Pulmonary artery endothelial cell (primary cell): ENCODE measurements around the gene SPCS2. TPM values are rescaled to one million over a fixed set of nuclear protein-coding genes. Genes with fewer than 3 reads are reported as not detected.

Experiments
- DNase-seq: peaks from one replicate; pipeline ENCODE4 v3.0.0-alpha.2; 2011; ENCODE audit warnings: low read depth, low spot score
- total RNA-seq: library from RNA; depleted of rRNA; stranded (reverse); fragments of >200 nt; gene quantifications from 2 replicates; pipeline ENCODE4 v1.2.3, GENCODE V29; 2014

The SPCS2 gene
- 16.4 and 43.1 TPM in 2 replicates for total RNA-seq

DNA sequence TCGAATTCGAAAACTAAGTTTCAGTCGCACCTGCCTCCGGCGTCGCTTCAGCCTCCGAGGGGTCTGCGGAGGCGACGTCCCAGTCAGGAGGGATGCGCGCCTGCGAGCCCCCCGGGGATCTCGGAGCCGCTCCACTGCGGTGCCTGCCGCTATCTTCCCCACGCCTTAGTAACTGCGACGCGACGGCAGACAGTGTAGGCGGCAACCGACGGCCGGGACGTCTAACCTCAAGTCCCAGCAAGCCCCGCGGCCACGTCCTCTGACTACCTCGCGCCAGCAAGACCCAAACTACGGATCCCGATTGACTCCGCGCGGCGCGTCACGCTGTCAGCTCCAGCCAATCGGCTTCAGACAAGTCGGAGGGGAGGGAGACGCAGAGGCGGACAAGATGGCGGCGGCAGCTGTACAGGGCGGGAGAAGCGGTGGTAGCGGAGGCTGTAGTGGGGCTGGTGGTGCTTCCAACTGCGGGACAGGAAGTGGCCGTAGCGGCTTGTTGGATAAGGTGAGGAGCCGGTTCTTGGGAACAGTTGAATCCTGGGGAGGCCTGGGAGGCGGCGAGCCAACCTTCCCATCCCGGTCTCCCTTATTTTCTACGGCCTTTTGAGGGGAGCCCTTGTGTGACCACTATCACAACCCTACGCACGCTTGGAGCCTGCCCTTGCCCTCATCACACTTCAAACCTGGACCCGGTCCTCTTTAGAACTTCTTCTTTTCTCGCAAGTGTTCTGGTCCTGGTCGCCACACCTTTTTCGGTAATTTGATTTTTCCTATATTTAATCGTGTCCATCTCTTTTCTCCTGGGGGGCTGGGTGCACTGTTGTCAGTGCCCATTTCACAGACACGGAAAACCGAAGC is at the start of gene SPCS2, which contains the start of gene XRRA1:
TSS of gene SPCS2 (plus strand) at position 369 of the 855 bp plus-strand sequence. CDS start at position 389, 20 bp downstream.
TSS of gene XRRA1 (minus strand) at position 194 of the 855 bp plus-strand sequence. CDS start 8,213 bp downstream, outside the sequence.
- peak; percentile 95 for DNase-seq

GRCh38 chr11:74902342-74902741 is 46.7 kb upstream of the SPCS2 start:
- DNase-seq: no peak

- DNase-seq: no peak
Measured at GRCh38 chr11:74905326-74905725, 43.7 kb upstream of the SPCS2 start.

GRCh38 chr11:74909385-74909784 is 39.7 kb upstream of the SPCS2 start:
- DNase-seq: no peak

GRCh38 chr11:74909812-74910211 is 39.3 kb upstream of the SPCS2 start:
- DNase-seq: no peak

GRCh38 chr11:74923125-74923524 is 25.9 kb upstream of the SPCS2 start:
- DNase-seq: no peak

- DNase-seq: no peak
Measured at GRCh38 chr11:74925281-74925680, 23.8 kb upstream of the SPCS2 start.

GRCh38 chr11:74926304-74927030 is 22.6 kb upstream of the SPCS2 start:
- no peak for DNase-seq

- DNase-seq: no peak
Measured at GRCh38 chr11:74927496-74927895, 21.6 kb upstream of the SPCS2 start.

DNA sequence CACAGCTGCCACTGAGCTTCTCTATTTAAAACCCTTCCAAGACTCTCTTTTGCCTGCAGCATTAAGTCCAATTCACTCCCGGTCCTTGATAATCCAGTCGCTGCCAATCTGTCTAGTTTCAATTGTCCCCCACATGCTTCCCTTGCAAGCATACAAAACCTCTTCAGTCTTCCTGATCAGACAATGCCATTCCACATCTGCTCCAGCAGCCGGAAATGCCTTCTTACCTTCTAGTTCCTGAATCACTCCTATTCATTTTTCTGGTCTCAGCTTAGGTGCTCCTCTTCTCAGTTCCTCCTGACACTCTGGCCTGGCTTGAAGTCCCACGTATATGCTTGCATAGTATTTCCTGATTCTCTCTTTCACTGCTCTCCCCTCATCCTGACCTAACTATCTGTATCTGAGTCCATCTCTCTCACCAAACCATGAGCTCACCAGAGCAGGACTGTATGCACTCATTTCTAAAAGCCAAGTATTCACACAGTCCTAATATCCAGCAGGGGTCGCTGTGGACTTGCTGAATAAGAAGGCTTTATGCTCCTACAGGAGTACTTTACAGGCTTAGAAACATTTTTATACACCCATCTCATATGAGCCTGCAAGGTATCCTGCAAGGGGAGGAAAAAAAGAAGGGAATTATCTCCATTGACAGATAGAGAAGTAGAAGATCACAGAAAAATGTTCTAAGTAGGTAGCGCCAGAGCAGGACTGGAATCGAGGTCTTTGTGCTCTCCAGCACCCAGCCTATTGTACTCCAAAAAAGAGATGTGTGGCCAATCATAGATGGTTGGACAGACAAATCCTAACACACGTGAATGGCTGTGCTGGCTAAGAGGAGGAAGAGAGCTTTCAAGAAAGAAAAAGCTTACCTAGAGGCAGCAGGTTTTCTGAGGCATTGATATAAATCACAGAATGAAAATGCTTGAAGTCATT is 19.4 kb upstream of the SPCS2 start:
- DNase-seq: peak; percentile 91

DNA sequence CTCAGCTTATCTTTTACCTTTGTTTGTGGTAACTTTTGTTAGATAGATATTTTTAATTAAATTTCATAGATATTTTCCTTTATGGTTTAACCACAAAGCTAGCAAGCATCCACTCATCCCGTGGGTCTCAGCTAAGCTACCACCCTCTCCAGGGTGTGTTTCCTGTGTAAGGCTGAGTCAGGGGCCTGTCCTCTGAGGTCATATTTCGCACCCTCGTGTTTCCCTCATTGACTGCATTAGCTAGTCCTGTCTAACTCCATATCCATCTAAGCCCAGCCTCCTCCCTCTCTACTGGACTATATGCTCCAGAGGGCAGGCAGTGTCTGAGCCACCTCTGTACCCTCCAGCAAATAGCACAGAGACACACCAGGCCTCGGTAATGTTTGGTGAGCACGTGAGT is 16.9 kb upstream of the SPCS2 start:
- no peak for DNase-seq

- DNase-seq: no peak
Measured at GRCh38 chr11:74932797-74933196, 16.3 kb upstream of the SPCS2 start.

- DNase-seq: no peak
Measured at GRCh38 chr11:74933765-74934164, 15.3 kb upstream of the SPCS2 start.

GRCh38 chr11:74935285-74935684 is 13.8 kb upstream of the SPCS2 start:
- no peak for DNase-seq

GRCh38 chr11:74936087-74936486 is 13.0 kb upstream of the SPCS2 start:
- no peak for DNase-seq

DNA sequence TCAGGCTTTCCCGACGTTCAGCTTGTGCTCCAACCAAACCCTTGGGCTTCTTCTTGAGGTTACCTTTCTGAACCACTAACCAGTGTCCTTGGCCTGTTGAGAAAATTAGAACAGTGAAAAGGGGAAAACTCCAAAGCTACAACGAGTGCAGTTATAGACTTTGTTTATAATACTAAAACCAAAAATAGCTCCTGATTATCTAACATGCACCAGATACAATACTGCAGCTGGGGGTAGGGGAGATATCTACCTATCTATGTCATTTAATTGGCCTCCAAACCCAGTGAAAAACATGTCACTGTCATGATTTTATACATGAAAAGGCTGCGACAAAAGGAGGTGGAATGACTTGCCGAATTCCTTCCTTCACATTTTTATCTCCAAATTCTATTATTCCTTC is 12.1 kb upstream of the SPCS2 start:
- no peak for DNase-seq

DNA sequence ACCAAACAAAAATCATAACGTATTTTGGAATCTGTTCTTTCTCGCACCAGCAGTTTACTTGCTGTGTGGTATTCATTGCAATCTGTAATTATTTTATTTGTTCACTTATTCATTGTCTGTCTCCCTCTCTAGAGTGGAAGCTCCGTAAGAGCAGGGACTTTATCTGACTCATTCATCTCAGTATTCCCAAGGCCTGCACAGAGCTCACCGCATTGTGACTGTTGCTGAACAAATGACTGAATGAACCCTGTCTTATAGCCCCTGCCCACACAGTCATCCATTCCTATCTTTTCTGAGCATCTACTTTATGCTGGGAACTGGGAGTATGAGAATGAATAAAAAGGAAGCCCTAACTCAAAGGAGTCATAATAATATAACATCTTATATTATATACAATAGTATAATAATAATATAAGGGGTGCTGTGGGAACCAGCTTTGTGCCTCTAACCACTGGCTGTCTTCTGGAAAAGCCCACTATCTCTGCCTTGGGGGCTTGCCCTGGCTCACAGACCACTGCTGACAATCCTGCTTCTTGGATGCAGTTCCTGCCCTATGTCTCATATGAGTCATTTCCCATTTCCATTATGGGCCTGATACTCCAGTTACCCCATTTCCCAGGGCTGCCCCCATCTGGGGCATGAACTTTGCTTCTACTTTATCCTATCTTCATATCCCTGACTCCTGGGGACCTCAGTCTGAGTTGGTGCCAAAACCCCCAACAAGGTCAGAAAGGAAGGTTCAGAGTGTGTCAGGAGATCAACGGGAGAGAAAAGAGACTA is 11.2 kb upstream of the SPCS2 start:
- DNase-seq: no peak

GRCh38 chr11:74941492-74941891 is 7.6 kb upstream of the SPCS2 start:
- DNase-seq: no peak

GRCh38 chr11:74942073-74942759 is 6.8 kb upstream of the SPCS2 start:
- DNase-seq: no peak

- no peak for DNase-seq
Measured at GRCh38 chr11:74948546-74948897, 544 bp upstream of the SPCS2 start.
